ENCODE data around the gene LCLAT1. TPM values are rescaled to one million over a fixed set of nuclear protein-coding genes. Genes with fewer than 3 reads are reported as not detected.

Gene LCLAT1
- polyA plus RNA-seq, 1 of the 3 experiments (the other 2 are of a cell fraction) = 6.9 TPM

GRCh38 chr2:30615926-30616325 is 168.9 kb downstream of the LCLAT1 start:
- Histone ChIP-seq H3K4me2 (no peak overlapping the region), H3F3A (replicated peaks; ENCODE audit: insufficient read depth) (no peaks in the 10 kb centered on the region), H3K4me3 (ENCODE audit: low read depth in 2 of 2, low read length in 1 of 2) (no peak overlapping the region), H3K9me2 (no peaks in the 10 kb centered on the region), H3K27me3 (ENCODE audit: insufficient read depth) (no peaks in the 10 kb centered on the region), H3K9me3 (no peaks in the 10 kb centered on the region), H3K9ac (no peak overlapping the region), H3K79me2 (ENCODE audit: insufficient read depth) (no peaks in the 10 kb centered on the region), H4K20me1 (ENCODE audit: insufficient read depth) (no peaks in the 10 kb centered on the region), H3K36me3 (replicated peaks in 1 of 2; ENCODE audit: control insufficient read depth in 1 of 2, insufficient read depth in 2 of 2, low read length in 1 of 2) (no peaks in the 10 kb centered on the region), H3K4me1 (ENCODE audit: control insufficient read depth in 1 of 2, insufficient read depth in 2 of 2, low read depth in 1 of 2, low read length in 1 of 2) (peaks cover 0 to 12% of the 10 kb centered on the region in 2 experiments; a peak in 2 of 4 replicates), H3K27ac (ENCODE audit: low read depth in 2 of 2, low read length in 1 of 2) (no peak overlapping the region), H2AFZ (ENCODE audit: low read depth) (no peak overlapping the region)
- POLR2A ChIA-PET = no interaction called here
- no peak for DNase-seq
- 100% methylated on average over 1 of the region's 1 CpG for WGBS (ENCODE audit: low lambda C conversion rate)
- CTCF ChIA-PET = interaction anchor here (1.4 kb wide), 1 partner anchor 16 kb away, joined by 4 read pairs; no protein-coding TSS in a partner anchor
- no peak for TF ChIP-seq USF1 (IDR thresholded peaks at IDR 0.05; ENCODE audit: borderline replicate concordance, low read depth)
- TF ChIP-seq EZH2phosphoT487 (IDR thresholded peaks at IDR 0.05; ENCODE audit: borderline replicate concordance, low read depth) = no peak

- Histone ChIP-seq H2AFZ (ENCODE audit: low read depth) (no peak overlapping the region), H3K4me1 (ENCODE audit: control insufficient read depth in 1 of 2, insufficient read depth in 2 of 2, low read depth in 1 of 2, low read length in 1 of 2) (no peaks in the 10 kb centered on the region), H3K79me2 (ENCODE audit: insufficient read depth) (no peaks in the 10 kb centered on the region), H3K4me2 (no peak overlapping the region), H3K9me2 (no peaks in the 10 kb centered on the region), H3F3A (replicated peaks; ENCODE audit: insufficient read depth) (no peaks in the 10 kb centered on the region), H3K27ac (ENCODE audit: low read depth in 2 of 2, low read length in 1 of 2) (no peak overlapping the region), H3K9me3 (no peaks in the 10 kb centered on the region), H3K9ac (no peak overlapping the region), H4K20me1 (ENCODE audit: insufficient read depth) (no peaks in the 10 kb centered on the region), H3K27me3 (ENCODE audit: insufficient read depth) (no peaks in the 10 kb centered on the region), H3K4me3 (ENCODE audit: low read depth in 2 of 2, low read length in 1 of 2) (no peak overlapping the region), H3K36me3 (replicated peaks in 1 of 2; ENCODE audit: control insufficient read depth in 1 of 2, insufficient read depth in 2 of 2, low read length in 1 of 2) (no peaks in the 10 kb centered on the region)
- DNase-seq = no peak
- ChIA-PET POLR2A (no interaction called here), CTCF (interaction anchor here (0.6 to 1.7 kb wide), 3 partner anchors 9 to 111 kb away, joined by 3 to 4 read pairs (median 3); no protein-coding TSS in a partner anchor)
- TF ChIP-seq, protein P1, sequence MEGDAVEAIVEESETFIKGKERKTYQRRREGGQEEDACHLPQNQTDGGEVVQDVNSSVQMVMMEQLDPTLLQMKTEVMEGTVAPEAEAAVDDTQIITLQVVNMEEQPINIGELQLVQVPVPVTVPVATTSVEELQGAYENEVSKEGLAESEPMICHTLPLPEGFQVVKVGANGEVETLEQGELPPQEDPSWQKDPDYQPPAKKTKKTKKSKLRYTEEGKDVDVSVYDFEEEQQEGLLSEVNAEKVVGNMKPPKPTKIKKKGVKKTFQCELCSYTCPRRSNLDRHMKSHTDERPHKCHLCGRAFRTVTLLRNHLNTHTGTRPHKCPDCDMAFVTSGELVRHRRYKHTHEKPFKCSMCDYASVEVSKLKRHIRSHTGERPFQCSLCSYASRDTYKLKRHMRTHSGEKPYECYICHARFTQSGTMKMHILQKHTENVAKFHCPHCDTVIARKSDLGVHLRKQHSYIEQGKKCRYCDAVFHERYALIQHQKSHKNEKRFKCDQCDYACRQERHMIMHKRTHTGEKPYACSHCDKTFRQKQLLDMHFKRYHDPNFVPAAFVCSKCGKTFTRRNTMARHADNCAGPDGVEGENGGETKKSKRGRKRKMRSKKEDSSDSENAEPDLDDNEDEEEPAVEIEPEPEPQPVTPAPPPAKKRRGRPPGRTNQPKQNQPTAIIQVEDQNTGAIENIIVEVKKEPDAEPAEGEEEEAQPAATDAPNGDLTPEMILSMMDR (IDR thresholded peaks at IDR 0.05) = no peak
- TF ChIP-seq USF1 (IDR thresholded peaks at IDR 0.05; ENCODE audit: borderline replicate concordance, low read depth) (no peak), RCOR1 (IDR thresholded peaks at IDR 0.05; ENCODE audit: low read length) (no peak), ELF1 (IDR thresholded peaks at IDR 0.05) (no peak), ZBTB33 (IDR thresholded peaks at IDR 0.05; ENCODE audit: borderline replicate concordance, low read depth) (no peak), NFIC (IDR thresholded peaks at IDR 0.05; ENCODE audit: borderline replicate concordance) (no peak), RAD21 (IDR thresholded peaks at IDR 0.05; ENCODE audit: low read length) (no peak), EZH2phosphoT487 (IDR thresholded peaks at IDR 0.05; ENCODE audit: borderline replicate concordance, low read depth) (no peak), NRF1 (IDR thresholded peaks at IDR 0.05; ENCODE audit: low read depth, low read length) (no peak), YY1 (IDR thresholded peaks at IDR 0.05; ENCODE audit: low read depth) (no peak), FOXM1 (IDR thresholded peaks at IDR 0.05; ENCODE audit: low read depth) (no peak), TAF1 (IDR thresholded peaks at IDR 0.05; ENCODE audit: borderline replicate concordance, low read depth, low read length) (no peak), TEAD4 (IDR thresholded peaks at IDR 0.05; ENCODE audit: borderline replicate concordance, insufficient read depth) (no peak), SIN3A (IDR thresholded peaks at IDR 0.05; ENCODE audit: borderline replicate concordance, low read depth, low read length) (no peak), GABPA (IDR thresholded peaks at IDR 0.05; ENCODE audit: low read depth) (no peak)
- WGBS (ENCODE audit: low lambda C conversion rate) = 96% methylated on average over 1 of the region's 1 CpG
Observed at GRCh38 chr2:30620102-30620501, 173.1 kb downstream of the LCLAT1 start.
